GM23338 (cell line): ENCODE results near the gene MYO1D. TPM values are rescaled to one million over a fixed set of nuclear protein-coding genes. Genes with fewer than 3 reads are reported as not detected.

ENCODE experiments used
- ATAC-seq: fragments of 200-7000 bp; cut with Tn5 transposase; 3 replicates; pipeline ENCODE4 v1.9.1; 2020
- DNase-seq: peaks from one replicate; pipeline ENCODE4 v3.0.0-alpha.2; 2015; ENCODE audit warnings: low spot score
- H2AFZ ChIP-seq: fragments of 200-600 bp; sonication (generic); 2 replicates; pipeline ENCODE4 v1.8.0; 2016; ENCODE audit warnings: antibody characterized with exemption, mild to moderate bottlenecking, moderate library complexity
- H3F3A ChIP-seq: fragments of 200-600 bp; sonication (generic); replicated peaks from 2 replicates; pipeline ENCODE4 v1.8.0; 2017; ENCODE audit warnings: antibody characterized with exemption, mixed run types, low read depth
- H3K27ac ChIP-seq: fragments of 200-600 bp; sonication (generic); 2 replicates; pipeline ENCODE4 v1.6.1; 2016; ENCODE audit warnings: low read depth
- H3K27me3 ChIP-seq: fragments of 200-600 bp; sonication (generic); 2 replicates; pipeline ENCODE4 v1.8.0; 2016; ENCODE audit warnings: mild to moderate bottlenecking, mixed run types, moderate library complexity; ENCODE audit not compliant: insufficient read depth
- H3K36me3 ChIP-seq: fragments of 200-600 bp; sonication (generic); 2 replicates; pipeline ENCODE4 v1.8.0; 2016; ENCODE audit warnings: mild to moderate bottlenecking; ENCODE audit not compliant: insufficient read depth
- H3K4me1 ChIP-seq: fragments of 200-600 bp; sonication (generic); 2 replicates; pipeline ENCODE4 v1.8.0; 2016; ENCODE audit warnings: mild to moderate bottlenecking, moderate library complexity; ENCODE audit not compliant: insufficient read depth
- H3K4me2 ChIP-seq: fragments of 200-600 bp; sonication (generic); 2 replicates; pipeline ENCODE4 v1.7.1; 2017; ENCODE audit warnings: mixed run types
- H3K4me3 ChIP-seq: fragments of 200-600 bp; sonication (generic); 2 replicates; pipeline ENCODE4 v1.6.1; 2016; ENCODE audit warnings: mixed run types
- H3K79me2 ChIP-seq: fragments of 200-600 bp; sonication (generic); replicated peaks from 2 replicates; pipeline ENCODE4 v1.8.0; 2017; ENCODE audit warnings: mild to moderate bottlenecking; ENCODE audit not compliant: insufficient read depth
- H3K9me2 ChIP-seq: fragments of 200-600 bp; sonication (generic); 2 replicates; pipeline ENCODE4 v1.8.0; 2017; ENCODE audit not compliant: insufficient read depth
- H4K20me1 ChIP-seq: fragments of 200-600 bp; sonication (generic); replicated peaks from 2 replicates; pipeline ENCODE4 v1.8.0; 2017; ENCODE audit warnings: mild to moderate bottlenecking; ENCODE audit not compliant: insufficient read depth
- H3K27ac Mint-ChIP-seq: 2 replicates; pipeline ENCODE4 v1.8.0; 2020; ENCODE audit warnings: inconsistent platforms, mild to moderate bottlenecking, moderate library complexity, mixed read lengths
- H3K27me3 Mint-ChIP-seq: 3 replicates; pipeline ENCODE4 v1.8.0; 2022; ENCODE audit warnings: low read depth, mild to moderate bottlenecking, moderate library complexity, mixed read lengths, inconsistent platforms; ENCODE audit not compliant: insufficient read depth, poor library complexity
- H3K36me3 Mint-ChIP-seq: 3 replicates; pipeline ENCODE4 v1.8.0; 2021; ENCODE audit warnings: low read depth, mild to moderate bottlenecking, inconsistent platforms, moderate library complexity, mixed read lengths
- H3K4me1 Mint-ChIP-seq: 3 replicates; pipeline ENCODE4 v1.8.0; 2020; ENCODE audit warnings: mild to moderate bottlenecking, inconsistent platforms, mixed read lengths
- H3K4me3 Mint-ChIP-seq: 3 replicates; pipeline ENCODE4 v1.8.0; 2021; ENCODE audit warnings: moderate library complexity, mild to moderate bottlenecking, inconsistent platforms, mixed read lengths
- H3K9me3 Mint-ChIP-seq: 3 replicates; pipeline ENCODE4 v1.8.0; 2020; ENCODE audit warnings: moderate library complexity, mild to moderate bottlenecking, inconsistent platforms, mixed read lengths
- CREB1 ChIP-seq: fragments of 250-450 bp; sonication (Bioruptor Pico); IDR thresholded peaks from 2 replicates; pipeline ENCODE4 v1.5.0; 2020; ENCODE audit warnings: low read depth, mild to moderate bottlenecking, moderate library complexity
- CTCF ChIP-seq, 2 experiments: fragments of 200-600 bp in 1 of 2; sonication (generic) in 1 of 2; conservative IDR thresholded peaks; 2 replicates each; pipeline versions ENCODE4 v1.5.1 to v1.6.1; 2016 to 2017; ENCODE audit warnings: antibody characterized with exemption in 2 of 2, low read depth in 2 of 2, mild to moderate bottlenecking in 2 of 2, moderate library complexity in 1 of 2
- ETS1 ChIP-seq: IDR thresholded peaks from 2 replicates; pipeline ENCODE4 v1.6.1; 2016; ENCODE audit warnings: antibody characterized with exemption
- EZH2 ChIP-seq: fragments of 200-600 bp; sonication (generic); IDR thresholded peaks from one replicate; pipeline ENCODE4 v1.8.0; 2017; ENCODE audit warnings: antibody characterized with exemption, mild to moderate bottlenecking, low read depth; ENCODE audit not compliant: unreplicated experiment
- EZH2phosphoT487 ChIP-seq: fragments of 200-600 bp; sonication (generic); IDR thresholded peaks from one replicate; pipeline ENCODE4 v1.8.1; 2018; ENCODE audit warnings: antibody characterized with exemption; ENCODE audit not compliant: unreplicated experiment
- JUNB ChIP-seq: IDR thresholded peaks from one replicate; pipeline ENCODE4 v1.6.1; 2016; ENCODE audit warnings: antibody characterized with exemption; ENCODE audit not compliant: unreplicated experiment
- NANOG ChIP-seq: IDR thresholded peaks from 2 replicates; pipeline ENCODE4 v1.6.1; 2016; ENCODE audit warnings: antibody characterized with exemption, borderline replicate concordance
- POLR2AphosphoS5 ChIP-seq: IDR thresholded peaks from 2 replicates; pipeline ENCODE4 v1.6.1; 2016; ENCODE audit warnings: antibody characterized with exemption, low read depth
- REST ChIP-seq: IDR thresholded peaks from one replicate; pipeline ENCODE4 v1.6.1; 2018; ENCODE audit warnings: antibody characterized with exemption; ENCODE audit not compliant: unreplicated experiment
- STAT1 ChIP-seq: IDR thresholded peaks from one replicate; pipeline ENCODE4 v1.6.1; 2016; ENCODE audit warnings: antibody characterized with exemption; ENCODE audit not compliant: unreplicated experiment
- ZNF114 ChIP-seq: fragments of 250-450 bp; sonication (Bioruptor Pico); IDR thresholded peaks from 2 replicates; pipeline ENCODE4 v1.5.0; 2020; ENCODE audit warnings: mild to moderate bottlenecking, moderate library complexity
- ZNF331 ChIP-seq: fragments of 250-450 bp; sonication (Bioruptor Pico); IDR thresholded peaks from 2 replicates; pipeline ENCODE4 v1.5.0; 2020; ENCODE audit warnings: low read depth, mild to moderate bottlenecking, moderate library complexity
- ZNF462 ChIP-seq: fragments of 250-450 bp; sonication (Bioruptor Pico); IDR thresholded peaks from 2 replicates; pipeline ENCODE4 v1.5.0; 2020; ENCODE audit warnings: mild to moderate bottlenecking, moderate library complexity
- polyA plus RNA-seq: library from polyadenylated mRNA; unstranded; fragments of >200 nt; fragmentation: Nextera tagmentation; extraction: Ambion mirVana; gene quantifications from 2 replicates; pipeline ENCODE4 v1.2.1, GENCODE V29; 2016
- total RNA-seq: library from RNA; depleted of rRNA; stranded (reverse); fragments of >200 nt; shearing (Covaris generic); gene quantifications from 2 replicates; pipeline ENCODE4 v1.2.3, GENCODE V29; 2014

The MYO1D gene
- total and polyA plus RNA-seq, 2 experiments from 2014 or later = 8.6 to 28.6 TPM

GRCh38 chr17:32604966-32605365, 272.0 kb downstream of the MYO1D start (continued):
- TF ChIP-seq ZNF462 (CRISPR knock-in tag) (no peak), CREB1 (CRISPR knock-in tag) (no peak)

- H3K4me3 Mint-ChIP-seq = no peak overlapping the region
- peak; percentile 55 for ATAC-seq
- Histone ChIP-seq H3K9me2 (no peaks in the 10 kb centered on the region), H4K20me1 (no peaks in the 10 kb centered on the region), H3K79me2 (no peaks in the 10 kb centered on the region), H3K27ac (no peak overlapping the region), H3K4me3 (no peak overlapping the region), H3K4me2 (no peak overlapping the region), H2AFZ (no peak overlapping the region), H3K36me3 (no peaks in the 10 kb centered on the region), H3K27me3 (no peaks in the 10 kb centered on the region), H3F3A (no peaks in the 10 kb centered on the region), H3K4me1 (peaks cover 8% of the 10 kb centered on the region; the same call in 1 of the 2 replicates)
- peaks cover 11% of the 10 kb centered on the region; the same call in 2 of the 3 replicates for H3K36me3 Mint-ChIP-seq
- H3K27ac Mint-ChIP-seq = no peak overlapping the region
- no peak for DNase-seq
- H3K4me1 Mint-ChIP-seq = peaks cover 7% of the 10 kb centered on the region; the same call in 2 of the 3 replicates
- no peaks in the 10 kb centered on the region for H3K27me3 Mint-ChIP-seq
- peaks cover 11% of the 10 kb centered on the region; the same call in 2 of the 3 replicates for H3K9me3 Mint-ChIP-seq
- TF ChIP-seq EZH2phosphoT487 = no peak
- TF ChIP-seq EZH2 = no peak
- no peak for TF ChIP-seq JUNB
- TF ChIP-seq ZNF331 (CRISPR knock-in tag) = no peak
- no peak for TF ChIP-seq ZNF114
- TF ChIP-seq STAT1 = no peak
- TF ChIP-seq POLR2AphosphoS5 = no peak
- TF ChIP-seq REST = no peak
- TF ChIP-seq CREB1 (CRISPR knock-in tag) = no peak
- TF ChIP-seq CTCF (conservative IDR thresholded peaks at IDR 0.05; ENCODE audit: low read depth in 2 of 2) = no peak
- TF ChIP-seq ETS1 = no peak
- TF ChIP-seq NANOG = no peak
Measured at GRCh38 chr17:32602396-32602795, 274.5 kb downstream of the MYO1D start.
